Smooth muscle cell (in vitro differentiated cells): Measurements from ENCODE around the gene TTC13. TPM values are rescaled to one million over a fixed set of nuclear protein-coding genes. Genes with fewer than 3 reads are reported as not detected.
A peak's percentile ranks its signal among the peaks of the same experiment; 100 is the strongest.

Source experiments
- DNase-seq: peaks from one replicate; lab custom pipeline; 2025; ENCODE audit not compliant: unreplicated experiment; lab: John Stamatoyannopoulos, UW
- H2AFZ ChIP-seq: fragments of 200-600 bp; sonication (generic); 2 replicates; pipeline ENCODE4 v1.6.0; 2016; ENCODE audit warnings: antibody characterized with exemption, low read depth, mild to moderate bottlenecking
- H3F3A ChIP-seq: fragments of 200-600 bp; sonication (generic); 2 replicates; pipeline ENCODE4 v1.6.0; 2017; ENCODE audit warnings: antibody characterized with exemption, low read depth
- H3K27ac ChIP-seq: fragments of 200-600 bp; sonication (generic); 2 replicates; pipeline ENCODE4 v1.5.1; 2016; ENCODE audit warnings: low read depth, mild to moderate bottlenecking
- H3K27me3 ChIP-seq: fragments of 200-600 bp; sonication (generic); 2 replicates; pipeline ENCODE4 v1.6.1; 2016; ENCODE audit warnings: low read depth, mild to moderate bottlenecking
- H3K36me3 ChIP-seq: fragments of 200-600 bp; sonication (generic); 2 replicates; pipeline ENCODE4 v1.5.1; 2016; ENCODE audit warnings: low read depth
- H3K4me1 ChIP-seq: fragments of 200-600 bp; sonication (generic); 2 replicates; pipeline ENCODE4 v1.5.1; 2016; ENCODE audit warnings: low read depth
- H3K4me2 ChIP-seq: fragments of 200-600 bp; sonication (generic); 2 replicates; pipeline ENCODE4 v1.6.0; 2016; ENCODE audit warnings: mild to moderate bottlenecking
- H3K4me3 ChIP-seq: fragments of 200-600 bp; sonication (generic); 2 replicates; pipeline ENCODE4 v1.5.1; 2016; ENCODE audit warnings: mild to moderate bottlenecking
- H3K79me2 ChIP-seq: fragments of 200-600 bp; sonication (generic); 2 replicates; pipeline ENCODE4 v1.6.0; 2016; ENCODE audit warnings: low read depth, mild to moderate bottlenecking
- H3K9ac ChIP-seq: fragments of 200-600 bp; sonication (generic); 2 replicates; pipeline ENCODE4 v1.6.0; 2016; ENCODE audit warnings: low read depth
- H3K9me3 ChIP-seq: fragments of 200-600 bp; sonication (generic); replicated peaks from 2 replicates; pipeline ENCODE4 v1.5.1; 2016; ENCODE audit warnings: low read depth
- H4K20me1 ChIP-seq: fragments of 200-600 bp; sonication (generic); 2 replicates; pipeline ENCODE4 v1.6.0; 2016; ENCODE audit warnings: low read depth
- CTCF ChIP-seq: fragments of 200-600 bp; sonication (generic); IDR thresholded peaks from 2 replicates; pipeline ENCODE4 v1.5.1; 2017; ENCODE audit warnings: borderline replicate concordance, mild to moderate bottlenecking, antibody characterized with exemption; ENCODE audit not compliant: insufficient read depth, poor library complexity, severe bottlenecking
- WGBS: methylation state at CpG from one replicate; pipeline ENCODE4 v1.1.7; 2016; ENCODE audit warnings: low lambda C conversion rate; 5-methylcytosine and 5-hydroxymethylcytosine counted together
- polyA plus RNA-seq: library from polyadenylated mRNA; unstranded; fragments of >200 nt; fragmentation: Nextera tagmentation; extraction: Ambion mirVana; gene quantifications from 2 replicates; pipeline ENCODE4 v1.2.1, GENCODE V29; 2016
- total RNA-seq: library from RNA; depleted of rRNA; stranded (reverse); fragments of >200 nt; gene quantifications from 2 replicates; pipeline ENCODE4 v1.2.3, GENCODE V29; 2014

Gene TTC13
- total and polyA plus RNA-seq, 2 experiments from 2014 or later = 5.6 to 9.1 TPM

DNA sequence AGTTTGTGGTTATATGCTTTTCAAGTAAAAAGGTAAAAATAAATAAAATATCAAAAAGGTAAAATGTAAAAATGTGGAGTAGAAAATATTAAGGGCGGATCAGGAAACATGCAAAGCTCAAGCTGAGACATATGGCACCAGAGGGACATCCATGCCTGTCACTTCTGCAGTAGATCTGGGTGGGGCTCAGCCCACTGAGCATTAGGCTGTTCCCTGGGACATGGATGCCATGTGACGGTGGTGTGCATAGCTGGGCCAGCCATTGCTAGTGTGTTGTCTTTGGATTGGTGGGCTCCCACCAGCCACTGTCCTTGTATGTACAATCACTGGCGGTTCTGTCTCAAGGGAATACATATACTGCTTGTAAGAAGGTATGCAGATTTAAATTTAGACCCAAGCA, 3.0 kb downstream of the TTC13 start:
- Histone ChIP-seq H3K4me3 (no peak overlapping the region), H3K4me2 (no peak overlapping the region), H3F3A (no peaks in the 10 kb centered on the region), H3K9me3 (no peaks in the 10 kb centered on the region), H3K27me3 (no peaks in the 10 kb centered on the region), H3K9ac (no peak overlapping the region), H3K36me3 (no peaks in the 10 kb centered on the region), H2AFZ (no peak overlapping the region), H3K79me2 (peaks cover 10% of the 10 kb centered on the region), H3K27ac (no peak overlapping the region), H4K20me1 (no peaks in the 10 kb centered on the region), H3K4me1 (peaks cover 11% of the 10 kb centered on the region)
- no peak for DNase-seq
- no peak for TF ChIP-seq CTCF
- WGBS = 63% methylated on average over 3 of the region's 3 CpGs

DNA sequence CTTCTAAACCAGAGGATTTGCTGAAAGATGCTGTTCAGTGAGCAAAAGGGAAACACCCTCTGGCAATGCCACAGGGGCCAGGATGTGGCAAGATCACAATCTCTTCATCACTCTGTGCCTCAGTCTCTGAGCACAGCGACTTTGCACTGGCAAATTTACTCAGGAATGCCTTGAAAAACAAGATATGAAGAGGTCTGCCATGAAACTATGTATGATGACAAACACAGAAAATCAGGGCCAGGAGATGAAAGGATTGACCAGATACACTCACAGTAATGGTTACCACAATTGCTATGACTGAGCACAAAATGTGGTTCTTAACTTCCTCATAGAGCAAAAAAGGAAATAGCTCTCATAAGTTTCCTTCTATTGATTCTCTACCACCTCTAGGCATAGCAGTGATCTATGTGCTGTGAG, 5.8 kb downstream of the TTC13 start:
- Histone ChIP-seq H2AFZ (no peak overlapping the region), H4K20me1 (no peaks in the 10 kb centered on the region), H3K27me3 (no peaks in the 10 kb centered on the region), H3F3A (no peaks in the 10 kb centered on the region), H3K9me3 (no peaks in the 10 kb centered on the region), H3K4me3 (no peak overlapping the region), H3K27ac (peak overlapping the region; percentile 34), H3K36me3 (no peaks in the 10 kb centered on the region), H3K4me1 (peaks cover 5% of the 10 kb centered on the region), H3K4me2 (no peak overlapping the region), H3K79me2 (no peaks in the 10 kb centered on the region), H3K9ac (no peak overlapping the region)
- TF ChIP-seq CTCF = no peak
- 59% methylated on average over 1 of the region's 1 CpG for WGBS
- no peak for DNase-seq

DNA sequence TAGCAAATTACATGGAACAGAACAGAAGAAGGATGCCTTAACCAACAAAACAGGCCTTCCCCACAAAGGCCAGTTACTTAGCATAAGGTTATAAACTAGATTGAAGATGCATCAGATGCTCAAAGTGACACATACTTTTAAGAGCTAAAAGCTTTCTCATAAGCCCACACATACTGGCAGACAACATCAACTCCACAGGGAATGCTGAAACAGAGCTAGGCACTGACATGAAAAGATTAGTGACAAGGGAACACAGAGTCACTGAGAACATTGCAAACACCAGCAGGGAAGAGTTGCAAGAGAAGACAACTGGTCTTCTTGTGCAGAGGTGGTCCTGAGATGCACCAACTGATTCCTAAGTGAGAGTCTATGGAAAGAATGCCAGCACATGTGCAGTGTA, 6.9 kb downstream of the TTC13 start:
- H3K79me2 ChIP-seq = no peaks in the 10 kb centered on the region
- no peak for TF ChIP-seq CTCF
- no peaks in the 10 kb centered on the region for H3K9me3 ChIP-seq
- H3K4me1 ChIP-seq = no peaks in the 10 kb centered on the region
- DNase-seq = no peak
- no peaks in the 10 kb centered on the region for H3K27me3 ChIP-seq
- H2AFZ ChIP-seq = no peak overlapping the region
- no peak overlapping the region for H3K4me2 ChIP-seq
- H3K27ac ChIP-seq = no peak overlapping the region
- H3K4me3 ChIP-seq = no peak overlapping the region
- H4K20me1 ChIP-seq = no peaks in the 10 kb centered on the region
- no peak overlapping the region for H3K9ac ChIP-seq
- H3K36me3 ChIP-seq = no peaks in the 10 kb centered on the region
- H3F3A ChIP-seq = no peaks in the 10 kb centered on the region

DNA sequence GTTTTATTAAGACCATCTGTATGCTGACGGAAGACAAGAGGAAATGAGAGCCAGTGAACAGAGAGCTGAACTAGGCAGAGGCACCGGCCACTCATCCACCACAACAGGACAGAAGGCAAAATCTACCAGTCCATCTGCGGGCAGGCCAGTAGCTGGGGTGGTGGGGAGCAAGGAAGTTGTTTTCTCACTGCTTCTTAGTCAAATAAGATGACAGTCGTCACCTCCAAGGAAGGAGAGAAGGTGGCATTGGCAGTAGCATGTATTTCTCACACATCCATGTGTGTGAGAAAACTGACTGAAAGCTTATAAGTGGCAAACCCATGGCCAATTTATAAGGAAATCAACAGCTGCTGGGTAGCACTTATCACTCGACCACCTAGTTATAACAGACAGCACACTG, 8.2 kb downstream of the TTC13 start:
- TF ChIP-seq CTCF = no peak
- Histone ChIP-seq H3K4me1 (no peaks in the 10 kb centered on the region), H3K27ac (no peak overlapping the region), H2AFZ (no peak overlapping the region), H3K79me2 (no peaks in the 10 kb centered on the region), H3K4me2 (no peak overlapping the region), H3K9me3 (no peaks in the 10 kb centered on the region), H3K9ac (no peak overlapping the region), H3K27me3 (no peaks in the 10 kb centered on the region), H4K20me1 (no peaks in the 10 kb centered on the region), H3K36me3 (no peaks in the 10 kb centered on the region), H3F3A (no peaks in the 10 kb centered on the region), H3K4me3 (no peak overlapping the region)
- DNase-seq = no peak
- WGBS = 85% methylated on average over 5 of the region's 5 CpGs
